NCI-H1436 treated with DMSO at 0.1 percent for 48 hours (cell line): ENCODE data around the gene GPR151.

ENCODE experiments used
- DNase-seq: peaks from one replicate; lab custom pipeline; 2025; lab: John Stamatoyannopoulos, UW

GPR151 gene

GRCh38 chr5:146519554-146519953 is 3.6 kb upstream of the GPR151 start:
- no peak for DNase-seq

- DNase-seq = no peak
Measured at GRCh38 chr5:146515473-146516150, 378 bp downstream of the GPR151 start.

- no peak for DNase-seq
Measured at GRCh38 chr5:146514575-146514974, 1.4 kb downstream of the GPR151 start.

- DNase-seq = no peak
Measured at GRCh38 chr5:146513462-146513861, 2.5 kb downstream of the GPR151 start.

- no peak for DNase-seq
Measured at GRCh38 chr5:146510559-146511125, 5.3 kb downstream of the GPR151 start.

GRCh38 chr5:146507428-146507827 is 8.6 kb downstream of the GPR151 start:
- DNase-seq = no peak

GRCh38 chr5:146499680-146500079 is 16.3 kb downstream of the GPR151 start:
- no peak for DNase-seq

GRCh38 chr5:146494656-146495055 is 21.3 kb downstream of the GPR151 start:
- DNase-seq = no peak

- DNase-seq = no peak
Measured at GRCh38 chr5:146490089-146490843, 25.7 kb downstream of the GPR151 start.

- DNase-seq = no peak
Measured at GRCh38 chr5:146484714-146485391, 31.1 kb downstream of the GPR151 start.

- DNase-seq = no peak
Measured at GRCh38 chr5:146482775-146483174, 33.2 kb downstream of the GPR151 start.

- DNase-seq = no peak
Measured at GRCh38 chr5:146475906-146476305, 40.1 kb downstream of the GPR151 start.

- no peak for DNase-seq
Measured at GRCh38 chr5:146475190-146475780, 40.7 kb downstream of the GPR151 start.

GRCh38 chr5:146474065-146474464 is 41.9 kb downstream of the GPR151 start:
- DNase-seq = no peak

- DNase-seq = no peak
Measured at GRCh38 chr5:146467760-146468159, 48.2 kb downstream of the GPR151 start.

GRCh38 chr5:146466521-146467349 is 49.3 kb downstream of the GPR151 start:
- no peak for DNase-seq

GRCh38 chr5:146463446-146463845 is 52.5 kb downstream of the GPR151 start:
- DNase-seq = no peak
